Lower lobe of right lung (tissue), 2 donors: ENCODE measurements around the gene MLKL. TPM values are rescaled to one million over a fixed set of nuclear protein-coding genes. Genes with fewer than 3 reads are reported as not detected.

ENCODE experiments used
- ATAC-seq, 2 donors: fragments of 200-7000 bp; cut with Tn5 transposase; one replicate each; pipeline ENCODE4 v1.9.1; 2020 to 2022; ENCODE audit warnings: mild to moderate bottlenecking in 2 of 2, moderate library complexity in 2 of 2
- DNase-seq: peaks from one replicate; pipeline ENCODE4 v3.0.0-alpha.2; 2020
- H3K27ac ChIP-seq: fragments of 200-600 bp; one replicate; pipeline ENCODE4 v1.8.0; 2022
- H3K27me3 ChIP-seq: fragments of 200-600 bp; one replicate; pipeline ENCODE4 v1.8.0; 2022; ENCODE audit warnings: low read depth
- H3K36me3 ChIP-seq: fragments of 200-600 bp; one replicate; pipeline ENCODE4 v1.8.0; 2022; ENCODE audit warnings: mild to moderate bottlenecking
- H3K4me1 ChIP-seq: fragments of 200-600 bp; one replicate; pipeline ENCODE4 v1.8.0; 2022
- H3K4me3 ChIP-seq: fragments of 200-600 bp; one replicate; pipeline ENCODE4 v1.8.0; 2022; ENCODE audit warnings: mild to moderate bottlenecking
- H3K9me3 ChIP-seq: fragments of 200-600 bp; one replicate; pipeline ENCODE4 v1.8.0; 2022
- CTCF ChIP-seq: fragments of 200-600 bp; IDR thresholded peaks from one replicate; pipeline ENCODE4 v1.8.0; 2022; ENCODE audit warnings: antibody characterized with exemption, mild to moderate bottlenecking
- intact Hi-C: fragments of 100-400 bp; cut with DNase I; formaldehyde crosslinking; loops from one replicate; pipeline ENCODE4 v1.11.0; 2022
- total RNA-seq: library from RNA; stranded (reverse); fragmentation: NEBNext Ultra II Directional; extraction: Animal tissue kit (Norgen Biotek cat#: 25700); gene quantifications from one replicate; pipeline ENCODE4 v1.2.1, GENCODE V29; 2021
- donor health status: DM: no; HTN: yes; CAD: no; lungs with severe emphysema.

MLKL gene
- total RNA-seq, 1 donor from 2014 or later, result 36.7 TPM

- H3K27ac ChIP-seq, result no peak overlapping the region
- no peak for DNase-seq
- no peak for TF ChIP-seq CTCF
Observed at GRCh38 chr16:74731853-74732477, 31.3 kb upstream of the MLKL start.

DNA sequence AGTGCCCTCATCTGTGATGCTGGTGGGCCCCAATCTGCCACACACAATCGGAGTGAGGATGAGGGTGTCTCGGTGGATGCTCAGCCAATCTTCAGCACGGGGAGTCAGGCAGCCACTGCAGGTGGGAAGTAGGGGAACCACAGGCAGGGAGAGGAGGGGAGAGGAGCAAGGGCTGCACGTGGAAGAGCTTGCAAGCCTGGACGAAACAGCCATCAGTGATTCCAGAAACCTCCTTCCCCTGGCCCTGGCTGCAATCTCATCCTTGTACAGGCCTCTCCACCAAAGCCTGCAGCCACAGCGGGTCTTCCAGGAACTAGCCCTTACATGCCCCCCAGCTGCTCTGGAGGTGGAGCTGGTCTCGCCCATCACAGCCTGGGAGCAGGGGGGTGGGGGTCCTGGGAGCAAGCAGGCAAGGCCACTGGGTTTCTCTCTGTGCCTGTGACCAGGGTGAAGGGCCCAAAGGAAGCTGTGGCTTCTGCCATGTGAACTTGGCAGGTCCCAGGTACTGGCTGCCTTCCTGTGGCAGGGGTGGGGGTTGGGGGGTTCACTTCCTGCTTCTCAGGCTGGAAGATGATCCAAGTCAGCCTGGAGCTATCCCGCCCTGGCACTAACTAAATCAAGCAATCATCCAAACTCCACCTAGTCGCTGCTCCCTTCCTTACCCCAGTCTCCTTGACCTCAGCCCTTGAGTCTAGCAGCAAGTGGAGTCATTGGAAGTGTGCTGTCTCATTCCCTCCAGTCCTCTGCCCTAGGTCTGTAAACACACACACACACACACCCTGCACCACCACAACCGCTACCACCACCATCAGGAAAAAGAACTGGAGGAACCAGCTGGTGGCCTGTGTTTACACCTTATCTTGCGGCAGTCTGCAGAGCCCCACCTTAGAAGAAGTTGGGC lies 29.4 kb upstream of the MLKL start:
- peaks cover 6% of the 10 kb centered on the region for H3K9me3 ChIP-seq
- no peaks in the 10 kb centered on the region for H3K27me3 ChIP-seq
- TF ChIP-seq CTCF, result no peak
- H3K4me3 ChIP-seq, result no peak overlapping the region
- no peaks in the 10 kb centered on the region for H3K36me3 ChIP-seq
- no peak overlapping the region for H3K27ac ChIP-seq
- ATAC-seq, result peak; percentile 56 to 60
- no peaks in the 10 kb centered on the region for H3K4me1 ChIP-seq
- intact Hi-C loops, result no loop called here
- DNase-seq, result no peak

More at GRCh38 chr16:74731853-74732477, 31.3 kb upstream of the MLKL start:
- Histone ChIP-seq H3K4me1 (no peaks in the 10 kb centered on the region), H3K4me3 (no peak overlapping the region), H3K27me3 (no peaks in the 10 kb centered on the region), H3K36me3 (no peaks in the 10 kb centered on the region), H3K9me3 (peaks cover 3% of the 10 kb centered on the region)
- no peak for ATAC-seq
- intact Hi-C loops, result no loop called here

DNA sequence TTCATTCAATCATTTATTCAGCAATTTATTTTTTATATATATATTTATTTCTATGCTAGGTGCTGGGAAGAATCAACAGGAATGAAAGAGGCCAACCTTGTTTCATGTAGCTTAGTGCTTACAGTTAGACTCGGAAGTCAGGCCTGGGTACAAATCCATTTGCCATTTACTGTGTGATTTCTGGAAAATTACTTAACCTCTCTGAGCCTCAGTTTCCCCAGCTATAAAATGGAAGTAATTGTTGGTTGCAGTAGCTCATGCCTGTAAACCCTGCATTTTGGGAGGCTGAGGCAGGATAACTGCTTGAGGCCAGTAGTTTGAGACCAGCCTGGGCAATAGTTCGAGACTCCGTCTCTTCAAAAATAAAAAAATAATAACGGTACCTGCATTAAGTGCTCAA lies 27.2 kb upstream of the MLKL start:
- intact Hi-C loops, result no loop called here
- Histone ChIP-seq H3K4me3 (no peak overlapping the region), H3K27ac (no peak overlapping the region), H3K4me1 (no peaks in the 10 kb centered on the region), H3K27me3 (no peaks in the 10 kb centered on the region), H3K9me3 (peaks cover 6% of the 10 kb centered on the region), H3K36me3 (no peaks in the 10 kb centered on the region)
- no peak for TF ChIP-seq CTCF
- ATAC-seq, result no peak
- no peak for DNase-seq

DNA sequence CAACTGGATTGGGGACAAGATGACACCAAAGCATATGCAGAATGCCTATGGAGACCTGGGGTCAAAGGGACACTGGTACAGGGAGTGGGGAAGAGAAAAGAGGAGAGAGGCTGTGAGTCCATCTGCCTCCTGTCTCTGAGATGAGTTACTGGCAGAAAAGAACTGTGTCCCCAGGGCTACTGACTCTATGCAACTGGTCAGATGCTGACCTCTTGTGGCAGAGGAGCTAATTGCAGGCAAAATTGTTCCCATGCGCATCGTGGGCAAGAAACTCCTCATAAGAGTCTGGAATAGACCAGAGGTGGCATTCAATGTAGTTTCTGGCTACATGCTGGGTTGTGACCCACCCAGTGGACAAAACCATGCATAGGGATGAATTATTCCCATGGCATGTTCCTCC lies 26.1 kb upstream of the MLKL start:
- no peaks in the 10 kb centered on the region for H3K4me1 ChIP-seq
- no peaks in the 10 kb centered on the region for H3K27me3 ChIP-seq
- no peak for ATAC-seq
- intact Hi-C loops, result no loop called here
- no peak overlapping the region for H3K4me3 ChIP-seq
- H3K36me3 ChIP-seq, result no peaks in the 10 kb centered on the region
- peak; percentile 18 for TF ChIP-seq CTCF
- no peak for DNase-seq
- peaks cover 6% of the 10 kb centered on the region for H3K9me3 ChIP-seq
- H3K27ac ChIP-seq, result no peak overlapping the region

DNA sequence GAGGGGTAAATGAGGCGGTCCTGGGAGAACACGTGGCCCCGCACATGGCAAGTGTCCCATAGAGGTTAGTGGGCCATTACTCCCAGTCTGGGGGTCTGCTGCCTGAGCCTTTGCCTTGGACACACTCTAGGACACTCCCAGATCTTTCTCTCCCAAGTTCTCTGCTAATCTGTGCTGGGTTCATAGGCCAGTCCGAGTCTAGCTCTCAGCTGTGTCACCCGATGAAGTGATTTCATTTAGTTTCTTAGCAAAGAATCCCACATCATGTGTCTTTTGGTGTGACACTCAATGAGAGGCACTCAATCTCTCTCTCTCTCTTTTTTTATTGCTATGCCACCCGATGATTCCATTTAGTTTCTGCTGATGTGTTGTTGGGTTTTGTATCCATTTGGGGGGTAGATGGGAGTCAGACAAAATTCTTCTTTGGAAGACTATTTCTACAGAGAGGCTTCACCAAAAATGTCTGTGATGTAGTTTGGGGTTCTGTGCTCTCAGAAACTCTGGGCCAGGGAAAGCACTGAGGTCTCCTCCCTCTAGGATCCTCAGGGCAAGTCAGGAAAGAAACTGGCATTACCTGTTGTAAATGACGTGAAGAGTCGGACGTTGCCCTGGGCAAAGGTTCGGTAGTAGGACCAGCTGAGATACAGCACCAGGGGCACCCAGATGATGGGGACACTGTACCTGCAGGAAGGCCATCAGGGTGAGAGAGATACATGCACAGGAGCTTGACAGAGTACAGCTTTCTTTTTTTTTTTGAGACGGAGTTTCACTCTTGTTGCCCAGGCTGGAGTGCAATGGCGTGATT lies 25.2 kb upstream of the MLKL start:
- no peaks in the 10 kb centered on the region for H3K36me3 ChIP-seq
- no peak for ATAC-seq
- H3K4me3 ChIP-seq, result no peak overlapping the region
- H3K4me1 ChIP-seq, result no peaks in the 10 kb centered on the region
- H3K27ac ChIP-seq, result no peak overlapping the region
- H3K27me3 ChIP-seq, result no peaks in the 10 kb centered on the region
- H3K9me3 ChIP-seq, result peaks cover 6% of the 10 kb centered on the region
- DNase-seq, result no peak
- intact Hi-C loops, result no loop called here
- no peak for TF ChIP-seq CTCF
